Measurements from ENCODE around the gene APOBEC2. TPM values are rescaled to one million over a fixed set of nuclear protein-coding genes. Genes with fewer than 3 reads are reported as not detected.

APOBEC2 gene
- polyA plus RNA-seq, 12 donors = 143 to 903 (median 431) TPM; not detected in 1

DNA sequence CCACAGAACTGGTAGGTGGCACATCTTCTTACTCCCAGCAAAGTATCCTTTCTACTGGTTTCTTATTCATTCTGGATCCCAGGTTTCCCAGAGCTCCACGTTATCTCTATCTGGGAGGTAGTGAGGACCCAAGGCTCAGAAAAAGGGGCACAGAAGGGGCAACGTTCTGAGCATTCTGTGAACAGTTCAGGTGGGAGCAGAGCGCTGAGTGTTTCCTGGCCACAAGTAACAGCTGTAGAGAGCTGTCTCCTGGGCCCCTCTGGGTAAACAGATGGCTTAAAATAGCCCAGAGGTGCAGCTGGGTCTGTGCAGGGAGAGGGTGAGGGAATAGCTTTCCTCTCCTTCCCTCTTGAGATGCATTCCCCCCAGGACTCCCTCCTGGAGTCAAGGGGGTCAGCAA, 2.1 kb downstream of the APOBEC2 start:
- no peak for DNase-seq

- DNase-seq = no peak
Observed at GRCh38 chr6:41056768-41057490, 3.9 kb downstream of the APOBEC2 start.

- DNase-seq = no peak
Observed at GRCh38 chr6:41058783-41059181, 5.8 kb downstream of the APOBEC2 start.

GRCh38 chr6:41059556-41059955, 6.6 kb downstream of the APOBEC2 start:
- no peak for DNase-seq

DNA sequence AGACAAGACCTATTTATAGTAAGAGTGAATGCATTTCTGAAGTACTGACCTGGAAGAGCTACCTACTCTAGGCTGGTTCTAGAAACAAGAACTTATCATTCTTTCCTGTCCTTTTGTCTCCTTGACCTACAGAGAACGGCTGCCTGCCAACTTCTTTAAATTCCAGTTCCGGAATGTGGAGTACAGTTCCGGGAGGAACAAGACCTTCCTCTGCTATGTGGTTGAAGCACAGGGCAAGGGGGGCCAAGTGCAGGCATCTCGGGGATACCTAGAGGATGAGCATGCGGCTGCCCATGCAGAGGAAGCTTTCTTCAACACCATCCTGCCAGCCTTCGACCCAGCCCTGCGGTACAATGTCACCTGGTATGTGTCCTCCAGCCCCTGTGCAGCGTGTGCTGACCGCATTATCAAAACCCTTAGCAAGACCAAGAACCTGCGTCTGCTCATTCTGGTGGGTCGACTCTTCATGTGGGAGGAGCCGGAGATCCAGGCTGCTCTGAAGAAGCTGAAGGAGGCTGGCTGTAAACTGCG, 8.3 kb downstream of the APOBEC2 start:
- DNase-seq = no peak

GRCh38 chr6:41062056-41062455, 9.1 kb downstream of the APOBEC2 start:
- DNase-seq = no peak

DNA sequence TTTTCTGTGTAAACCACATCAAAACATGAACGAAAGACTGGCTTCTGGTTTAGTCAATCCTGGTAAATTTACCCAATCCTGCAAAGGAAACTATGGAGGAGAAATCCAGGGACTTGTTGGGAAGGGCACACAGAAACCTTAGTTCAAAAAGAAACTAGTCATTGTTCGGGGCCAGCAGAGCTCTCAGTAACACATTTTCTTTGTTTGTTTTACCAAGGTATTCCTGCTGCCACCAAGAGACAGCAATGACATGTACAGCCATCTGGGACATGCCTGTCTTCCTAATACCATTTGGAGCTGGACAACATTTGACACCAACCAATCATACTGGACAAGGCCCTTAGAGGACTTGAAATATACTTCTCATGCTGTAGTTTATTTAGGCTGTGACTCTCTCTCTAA, 10.9 kb downstream of the APOBEC2 start:
- DNase-seq = no peak

DNA sequence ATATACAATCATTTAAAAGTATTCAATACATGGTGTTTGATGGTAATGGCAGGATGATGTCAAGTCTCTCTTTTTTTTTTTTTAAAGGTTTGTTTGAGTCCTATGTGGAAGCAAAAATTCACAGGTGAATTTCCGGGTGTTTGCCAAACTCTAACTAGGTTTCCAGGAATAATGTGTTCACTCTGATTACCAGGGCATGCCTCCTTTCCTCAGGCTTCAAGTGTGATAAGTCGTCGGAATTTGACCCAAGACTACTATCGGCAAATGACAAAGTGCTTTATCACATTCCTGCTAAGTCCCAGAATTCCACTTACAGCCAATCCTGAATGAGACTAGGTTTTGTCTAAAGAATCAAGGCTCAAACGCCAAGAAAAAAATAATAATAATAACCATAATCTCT, 11.8 kb downstream of the APOBEC2 start:
- DNase-seq = no peak

DNA sequence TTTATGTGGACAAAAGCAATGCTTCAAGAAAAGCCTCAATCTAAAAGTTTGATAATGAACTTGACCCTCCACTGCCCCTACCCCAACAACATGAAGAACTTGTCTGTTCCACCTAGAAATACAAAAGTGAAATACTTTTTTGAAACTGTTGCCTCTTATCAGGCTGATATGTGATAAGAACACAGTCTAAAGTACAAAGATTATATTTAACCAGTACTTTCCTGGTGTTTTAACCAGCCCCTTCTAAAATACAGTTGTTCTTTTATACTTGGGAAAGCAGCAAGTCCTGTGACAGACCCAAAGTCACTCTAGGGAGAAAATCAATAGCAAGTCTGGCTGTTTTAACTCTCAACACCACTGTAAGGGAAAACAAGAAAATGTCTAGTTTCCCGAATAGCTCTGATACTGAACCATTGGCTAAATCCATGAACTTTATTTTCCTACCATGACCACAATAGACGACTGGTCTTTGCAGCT, 12.6 kb downstream of the APOBEC2 start:
- DNase-seq = no peak

DNA sequence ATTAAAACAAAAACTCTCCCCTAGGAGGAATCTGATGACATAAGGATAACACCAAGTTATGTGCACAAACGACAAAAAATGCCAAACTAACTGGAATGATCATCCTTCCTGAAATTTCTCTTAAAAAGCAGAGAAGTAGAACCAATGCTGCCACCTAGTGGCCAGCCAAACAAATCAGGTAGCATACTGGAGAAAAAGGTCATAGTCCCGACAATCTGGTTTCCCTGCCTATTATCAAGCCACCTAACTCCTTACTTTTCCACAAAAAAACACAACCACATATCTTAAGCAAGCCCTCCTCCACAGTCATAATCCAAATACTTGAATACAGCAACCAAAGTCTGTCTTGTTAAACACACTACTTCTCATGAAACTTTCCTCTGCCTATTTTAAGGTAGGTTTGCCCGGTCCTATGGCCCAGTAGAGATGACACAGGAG, 13.9 kb downstream of the APOBEC2 start:
- peak; percentile 79 for DNase-seq

GRCh38 chr6:41071501-41071922, 18.5 kb downstream of the APOBEC2 start:
- peak; percentile 94 for DNase-seq

DNA sequence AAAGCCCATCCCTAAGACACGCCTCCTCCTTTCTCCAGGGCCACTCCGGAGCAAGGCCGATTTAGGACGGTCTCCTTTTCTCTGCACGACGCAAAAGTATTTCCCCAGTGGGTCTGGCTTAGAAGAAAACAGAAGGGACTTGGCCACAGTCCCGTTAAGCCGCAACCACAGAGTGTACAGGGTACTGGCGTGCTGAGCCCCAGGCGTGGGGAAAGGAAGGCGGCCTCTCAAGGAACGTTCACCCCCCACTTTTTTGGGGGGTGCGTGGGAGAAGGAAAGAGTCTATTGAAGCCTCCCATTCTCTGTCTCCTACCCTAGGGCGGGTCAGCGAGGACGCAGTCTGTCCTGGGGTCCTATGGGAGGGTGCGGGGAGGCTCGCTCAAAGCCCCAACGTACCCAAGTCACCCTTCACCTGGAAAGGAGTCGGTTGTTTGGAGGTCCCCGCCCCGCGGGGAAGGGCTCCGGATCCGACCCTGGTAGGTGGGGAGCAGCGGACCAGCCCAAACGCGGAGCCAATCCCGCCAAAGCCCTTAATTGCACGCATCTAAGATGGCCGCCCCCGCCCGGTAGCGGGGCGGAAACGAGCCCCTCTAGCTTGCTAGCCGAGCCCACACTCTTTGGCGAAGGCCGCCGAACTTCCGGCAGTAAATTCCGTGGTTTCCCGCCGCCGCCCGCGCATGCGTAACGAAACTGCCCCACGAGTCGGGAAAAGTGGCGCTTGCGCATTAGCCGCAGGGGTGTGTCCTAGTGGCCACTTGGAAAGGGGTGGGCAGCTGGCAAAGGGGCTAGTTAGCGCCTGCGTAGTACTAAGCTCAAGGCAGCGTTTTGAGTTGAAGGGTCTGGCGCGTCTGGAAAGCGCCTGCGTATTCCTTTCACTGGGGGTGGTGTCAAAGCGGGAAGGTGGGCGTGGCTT, 19.2 kb downstream of the APOBEC2 start, which contains the start of gene OARD1:
TSS of gene OARD1 (minus strand) at position 434 of the 913 bp plus-strand sequence. CDS start 722 bp downstream, outside the sequence.
- DNase-seq = peak; percentile 100

DNA sequence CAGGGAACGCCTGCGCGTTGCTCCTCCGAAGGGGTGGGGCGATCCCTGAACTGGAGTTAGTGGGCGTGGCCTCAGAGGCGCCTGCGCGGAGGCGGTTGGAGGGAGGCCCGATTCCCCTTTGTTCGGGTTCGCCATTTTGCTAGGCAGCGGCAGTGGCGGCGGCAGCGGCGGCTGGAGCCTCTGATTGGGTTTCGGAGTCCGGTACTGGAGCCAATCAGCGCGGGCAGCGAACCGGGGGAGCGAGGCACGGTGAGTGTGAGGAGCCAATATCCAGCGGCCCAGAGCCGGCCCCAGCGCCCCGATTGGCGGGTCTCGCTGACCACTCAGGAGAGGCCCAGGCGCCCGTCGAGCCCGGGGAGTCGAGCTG, 19.8 kb downstream of the APOBEC2 start, which contains the start of gene NFYA:
TSS of gene NFYA (plus strand) at position 139 of the 367 bp plus-strand sequence. CDS start 6,116 bp downstream, outside the sequence.
- DNase-seq = no peak

- peak; percentile 81 for DNase-seq
Observed at GRCh38 chr6:41073203-41073967, 20.4 kb downstream of the APOBEC2 start.

DNA sequence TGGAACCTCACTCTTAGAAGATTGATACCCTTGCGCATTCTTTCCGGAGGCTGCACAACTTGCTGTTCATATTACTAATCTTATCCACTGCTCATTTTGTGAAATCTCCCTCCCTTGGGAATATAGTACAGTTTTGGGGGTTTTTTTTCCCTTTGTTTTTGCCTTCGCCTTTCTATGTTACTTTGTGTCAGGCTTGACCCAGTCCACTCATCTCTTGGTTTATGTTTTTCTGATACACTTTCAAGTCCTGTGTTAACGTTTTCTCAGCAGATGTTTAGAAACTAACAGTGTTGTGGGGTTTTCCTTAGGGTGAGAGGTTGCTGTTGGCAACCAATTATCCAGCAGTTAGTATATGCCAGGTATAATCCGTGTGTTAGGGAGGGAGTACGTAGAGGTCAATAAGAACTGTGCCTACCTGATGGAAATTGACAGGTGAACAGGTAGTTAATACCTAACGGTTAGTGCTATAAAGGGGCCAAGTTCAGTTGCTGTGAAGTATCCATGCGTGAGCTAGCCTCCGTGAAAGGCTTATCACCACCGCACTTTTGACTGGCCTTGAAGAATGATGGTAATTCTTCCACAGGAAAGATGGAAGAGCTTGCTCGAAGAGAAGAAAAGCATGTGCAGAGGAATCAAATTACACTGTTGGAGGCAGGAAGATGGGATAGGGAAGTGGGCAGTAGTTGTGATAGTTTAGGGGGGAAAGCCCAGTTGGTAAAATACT, 21.1 kb downstream of the APOBEC2 start:
- no peak for DNase-seq

DNA sequence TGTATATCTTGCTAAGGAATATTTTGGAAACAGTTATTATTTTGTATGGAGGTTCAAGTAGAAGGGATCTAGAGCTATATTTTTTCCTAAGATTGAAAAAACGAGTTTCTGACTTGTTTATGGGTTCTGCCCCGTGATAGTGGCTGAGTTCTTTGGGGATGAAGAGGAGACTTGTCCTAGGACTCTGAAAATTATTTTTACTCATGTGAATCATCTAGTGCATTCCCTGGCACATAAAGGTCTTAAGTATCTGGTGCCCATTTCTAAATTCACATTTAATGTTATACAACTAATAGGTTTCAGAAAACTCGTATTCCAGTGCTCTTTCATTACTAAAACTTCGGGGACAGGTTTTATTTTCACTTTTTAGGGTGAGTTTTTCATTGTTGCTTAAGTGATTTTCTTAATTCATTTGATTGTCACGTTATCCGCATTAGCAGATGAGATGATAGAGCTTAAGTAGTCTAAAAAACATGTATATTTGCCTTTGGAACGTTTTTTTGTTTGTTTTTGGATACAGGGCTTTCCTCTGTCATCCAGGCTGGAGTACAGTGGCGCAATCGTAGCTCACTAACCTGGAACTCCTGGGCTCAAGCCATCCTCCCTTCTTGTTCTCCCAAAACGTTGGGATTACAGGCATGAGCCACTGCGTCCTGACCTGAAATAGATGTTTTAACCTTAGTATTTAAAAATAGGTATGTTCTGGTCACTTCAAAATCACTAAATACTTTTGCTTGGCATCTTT, 21.9 kb downstream of the APOBEC2 start:
- no peak for DNase-seq

DNA sequence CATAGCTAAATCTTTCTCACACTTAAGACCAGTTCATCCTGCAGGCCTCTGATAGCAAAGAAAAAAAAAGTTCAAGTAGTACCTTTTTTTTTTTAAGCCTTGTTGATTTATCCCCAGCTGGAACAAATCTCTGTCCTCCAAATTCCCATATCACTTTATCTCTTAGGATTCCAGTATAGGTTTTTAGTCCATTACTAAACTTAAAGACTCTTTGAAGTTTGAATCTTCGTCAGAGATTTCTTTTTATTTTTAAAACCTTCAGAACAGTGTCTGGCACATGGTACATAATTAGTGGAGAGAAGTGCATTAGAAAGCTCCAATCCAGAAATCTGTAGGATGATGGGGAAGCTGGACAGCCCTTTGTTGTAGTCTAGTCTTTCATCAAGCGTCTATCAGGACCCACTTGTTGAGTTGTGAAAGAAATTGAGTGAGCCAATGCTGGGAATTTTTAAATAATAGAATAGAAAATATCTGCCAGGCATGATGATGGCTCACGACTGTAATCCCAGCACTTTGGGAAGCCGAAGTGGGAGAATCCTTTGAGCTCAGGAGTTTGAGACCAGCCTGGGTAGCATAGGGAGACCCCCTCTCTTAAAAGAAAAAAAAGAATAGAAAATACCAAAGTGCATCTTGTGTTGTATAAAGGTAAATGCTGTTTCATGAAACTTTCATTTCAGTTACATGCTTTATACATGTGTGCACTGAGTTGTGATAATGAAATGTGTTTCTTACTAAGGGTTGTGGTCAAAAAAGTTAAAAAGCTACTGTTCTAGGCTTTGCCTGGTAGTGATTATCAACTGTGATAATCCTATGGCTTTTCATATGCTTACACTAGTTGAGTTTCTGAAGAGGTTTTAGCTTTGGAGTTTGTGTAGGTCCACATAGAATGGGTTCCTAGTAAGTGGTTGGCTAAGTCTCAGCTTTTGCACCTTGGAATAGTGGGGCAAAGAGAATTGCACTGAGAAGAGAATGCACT, 22.9 kb downstream of the APOBEC2 start:
- DNase-seq = no peak

DNA sequence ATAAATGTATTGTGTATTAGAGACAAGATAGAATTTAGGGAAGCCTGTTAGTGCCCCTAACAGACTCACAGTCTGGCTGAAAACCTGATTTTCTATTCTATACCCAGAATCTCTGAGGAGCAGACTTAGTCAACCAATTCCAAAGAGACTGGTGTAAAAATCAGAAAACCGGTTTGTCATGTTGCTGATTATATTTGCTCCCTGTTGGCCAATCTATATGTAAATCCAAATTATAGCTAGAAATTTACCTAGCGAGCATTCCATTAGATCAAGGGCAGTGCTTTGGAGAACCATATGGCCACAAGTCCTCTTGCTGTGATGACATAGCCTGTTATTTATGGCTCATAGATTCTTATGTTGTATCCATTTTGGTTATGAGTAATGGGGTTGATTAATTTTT, 24.5 kb downstream of the APOBEC2 start:
- DNase-seq = no peak

DNA sequence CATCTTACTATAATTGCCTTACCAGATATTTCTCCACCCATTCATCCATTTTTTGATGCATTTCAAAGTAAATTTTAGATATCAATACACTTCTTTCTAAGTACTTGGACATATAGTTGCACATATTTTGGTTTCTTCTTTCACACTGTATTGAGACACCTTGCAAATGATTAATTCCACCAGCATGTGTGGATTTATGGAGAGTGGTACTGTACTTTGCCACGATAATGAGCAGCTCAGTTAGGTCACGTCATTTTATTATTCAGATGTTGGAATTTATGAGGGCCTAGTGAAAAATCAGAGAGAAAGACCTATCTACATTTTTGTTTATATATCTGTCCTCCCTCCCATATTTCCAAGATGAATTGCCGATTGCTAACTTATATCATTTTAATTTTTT, 25.1 kb downstream of the APOBEC2 start:
- DNase-seq = no peak

Data from muscle of arm (tissue), 12 donors.